Panc1 (cell line): ENCODE measurements around the gene DHDH. TPM values are rescaled to one million over a fixed set of nuclear protein-coding genes. Genes with fewer than 3 reads are reported as not detected.

Experiments
- ATAC-seq: fragments of 200-7000 bp; cut with Tn5 transposase; 2 replicates; pipeline ENCODE4 v1.9.1; 2020; ENCODE audit warnings: mild to moderate bottlenecking, moderate library complexity
- BruUV-seq: library from RNA; stranded (reverse); fragments of 400-500 nt; replicated peaks from 2 replicates; lab custom pipeline; 2021; lab: Mats Ljungman, UMichigan
- CTCF ChIA-PET: fragments of 300-600 bp; sonication (Branson Sonifier 250); formaldehyde crosslinking; loops from one replicate; lab custom pipeline; 2022; ENCODE audit warnings: antibody characterized with exemption; lab: Charles Lee
- POLR2A ChIA-PET: fragments of 300-600 bp; sonication (Branson Sonifier 250); formaldehyde crosslinking; loops from one replicate; lab custom pipeline; 2022; ENCODE audit warnings: antibody characterized with exemption; lab: Charles Lee
- DNase-seq: peaks from one replicate; pipeline ENCODE4 v3.0.0-alpha.2; 2010; ENCODE audit warnings: low read depth, low spot score
- H3K27ac ChIP-seq: 2 replicates; pipeline ENCODE4 v1.5.1; 2011; ENCODE audit warnings: mild to moderate bottlenecking, low read length, inconsistent platforms
- H3K27me3 ChIP-seq: fragments of 200-500 bp; sonication (Bioruptor generic); 2 replicates; pipeline ENCODE4 v1.6.0; 2014; ENCODE audit warnings: low read length, inconsistent platforms; ENCODE audit not compliant: control insufficient read depth, insufficient read depth
- H3K36me3 ChIP-seq: fragments of 200-500 bp; sonication (Bioruptor generic); 2 replicates; pipeline ENCODE4 v1.5.1; 2014; ENCODE audit warnings: inconsistent platforms, mild to moderate bottlenecking, low read length, moderate library complexity; ENCODE audit not compliant: control insufficient read depth, insufficient read depth
- H3K4me1 ChIP-seq: 2 replicates; pipeline ENCODE4 v1.5.1; 2011; ENCODE audit warnings: inconsistent platforms, mild to moderate bottlenecking, low read length, moderate library complexity; ENCODE audit not compliant: control insufficient read depth, insufficient read depth
- H3K4me3 ChIP-seq, 2 experiments: 2 replicates each; pipeline ENCODE4 v1.5.1; 2011 to 2012; ENCODE audit warnings: low read depth in 2 of 2, low read length in 2 of 2, mild to moderate bottlenecking in 2 of 2, inconsistent platforms in 1 of 2, moderate library complexity in 1 of 2
- H3K9me3 ChIP-seq: fragments of 200-500 bp; sonication (Bioruptor generic); 2 replicates; pipeline ENCODE4 v1.5.1; 2014; ENCODE audit warnings: low read depth, mild to moderate bottlenecking, inconsistent platforms, low read length, moderate library complexity; ENCODE audit not compliant: control insufficient read depth, insufficient read depth
- CTCF ChIP-seq: fragments of 450-650 bp; IDR thresholded peaks from 2 replicates; pipeline ENCODE4 v1.5.1; 2017; ENCODE audit warnings: mild to moderate bottlenecking
- POLR2AphosphoS5 ChIP-seq: IDR thresholded peaks from 2 replicates; pipeline ENCODE4 v1.6.1; 2012; ENCODE audit warnings: mild to moderate bottlenecking, low read depth, low read length, moderate library complexity
- REST ChIP-seq, 2 experiments: IDR thresholded peaks; 2 replicates each; pipeline ENCODE4 v1.6.1; 2011 to 2012; ENCODE audit warnings: low read depth in 2 of 2, control low read depth in 1 of 2, low read length in 1 of 2, mild to moderate bottlenecking in 1 of 2, moderate library complexity in 1 of 2; ENCODE audit not compliant: insufficient read depth in 1 of 2
- SIN3A ChIP-seq: IDR thresholded peaks from 2 replicates; pipeline ENCODE4 v1.6.1; 2012; ENCODE audit warnings: low read depth, mild to moderate bottlenecking, low read length, moderate library complexity, borderline replicate concordance; ENCODE audit not compliant: insufficient read depth
- TCF7L2 ChIP-seq: IDR thresholded peaks from 2 replicates; pipeline ENCODE4 v1.6.1; 2011; ENCODE audit warnings: mild to moderate bottlenecking, low read depth, low read length, inconsistent platforms
- in situ Hi-C: cut with HindIII; loops from 2 replicates; pipeline ENCODE4 v1.10.0; 2016; ENCODE audit warnings: low sequenced_read_pairs, low pct_unique_long_range_greater_than_20kb
- intact Hi-C: fragments of 100-400 bp; cut with micrococcal nuclease; formaldehyde crosslinking; loops from one replicate; pipeline ENCODE4 v1.10.0; 2022; ENCODE audit not compliant: unreplicated experiment
- total RNA-seq: library from RNA; stranded (reverse); gene quantifications from one replicate; pipeline ENCODE4 v1.2.1, GENCODE V29; 2021; ENCODE audit not compliant: unreplicated experiment

The DHDH gene
- total RNA-seq, 1 experiment from 2014 or later: 0.85 TPM

- no TSS peak for BruUV-seq
- intact Hi-C loops (no loop called here), in situ Hi-C loops (no loop called here)
- ATAC-seq (no peak), DNase-seq (no peak)
- no peak for TF ChIP-seq TCF7L2
- TF ChIP-seq REST (IDR thresholded peaks at IDR 0.05; ENCODE audit: insufficient read depth in 1 of 2, low read depth in 2 of 2, low read length in 1 of 2): no peak
- no peak for TF ChIP-seq SIN3A
- no peak for TF ChIP-seq CTCF
- H3K9me3 ChIP-seq: no peaks in the 10 kb centered on the region
- ChIA-PET CTCF (interaction anchor here (0.6 to 1.6 kb wide), 2 partner anchors 16 to 158 kb away, joined by 3 to 4 read pairs; no protein-coding TSS in a partner anchor), POLR2A (no interaction called here)
- no peak overlapping the region for H3K27ac ChIP-seq
- H3K4me3 ChIP-seq: no peak overlapping the region
- H3K27me3 ChIP-seq: no peaks in the 10 kb centered on the region
- H3K36me3 ChIP-seq: no peaks in the 10 kb centered on the region
- H3K4me1 ChIP-seq: no peaks in the 10 kb centered on the region
Measured at GRCh38 chr19:48986211-48986610, 52.7 kb downstream of the DHDH start.

GRCh38 chr19:48987323-48987722 lies 53.8 kb downstream of the DHDH start:
- ChIA-PET CTCF (interaction anchor here (0.6 to 1.6 kb wide), 2 partner anchors 11 to 17 kb away, joined by 4 to 9 read pairs; no protein-coding TSS in a partner anchor), POLR2A (no interaction called here)
- Histone ChIP-seq H3K4me1 (no peaks in the 10 kb centered on the region), H3K36me3 (no peaks in the 10 kb centered on the region; the same call in 1 of the 2 replicates), H3K4me3 (no peak overlapping the region), H3K9me3 (no peaks in the 10 kb centered on the region), H3K27ac (no peak overlapping the region), H3K27me3 (no peaks in the 10 kb centered on the region)
- DNase-seq: no peak
- intact Hi-C loops: no loop called here
- no TSS peak for BruUV-seq
- TF ChIP-seq SIN3A (no peak), REST (IDR thresholded peaks at IDR 0.05; ENCODE audit: insufficient read depth in 1 of 2, low read depth in 2 of 2, low read length in 1 of 2) (no peak), POLR2AphosphoS5 (no peak), TCF7L2 (no peak), CTCF (no peak)
- no peak for ATAC-seq
- in situ Hi-C loops: no loop called here
